Mucosa of stomach (tissue), 1 donor: ENCODE data around the gene RBBP6.

ENCODE experiments used
- H3K27me3 ChIP-seq: one replicate; pipeline ENCODE4 v1.7.0; 2013; ENCODE audit warnings: mild to moderate bottlenecking, low read length; ENCODE audit not compliant: control insufficient read depth, insufficient read depth
- H3K36me3 ChIP-seq: one replicate; pipeline ENCODE4 v1.7.0; 2013; ENCODE audit warnings: low read length; ENCODE audit not compliant: control insufficient read depth, insufficient read depth
- H3K4me1 ChIP-seq: one replicate; pipeline ENCODE4 v1.7.0; 2013; ENCODE audit warnings: mild to moderate bottlenecking, low read length; ENCODE audit not compliant: control insufficient read depth, insufficient read depth
- H3K4me3 ChIP-seq: one replicate; pipeline ENCODE4 v1.7.0; 2013; ENCODE audit warnings: low read length
- H3K9ac ChIP-seq: one replicate; pipeline ENCODE4 v1.7.0; 2013; ENCODE audit warnings: mild to moderate bottlenecking, low read length, moderate library complexity
- H3K9me3 ChIP-seq: one replicate; pipeline ENCODE4 v1.7.0; 2013; ENCODE audit warnings: mild to moderate bottlenecking, low read length, moderate library complexity; ENCODE audit not compliant: control insufficient read depth
- donor health status: Pancreatic carcinoma.

The RBBP6 gene

GRCh38 chr16:24526701-24527495 is 12.5 kb upstream of the RBBP6 start:
- H3K9ac ChIP-seq: no peak overlapping the region
- no peaks in the 10 kb centered on the region for H3K4me1 ChIP-seq
- no peaks in the 10 kb centered on the region for H3K9me3 ChIP-seq
- H3K36me3 ChIP-seq: no peaks in the 10 kb centered on the region
- H3K4me3 ChIP-seq: no peak overlapping the region
- H3K27me3 ChIP-seq: no peaks in the 10 kb centered on the region

- Histone ChIP-seq H3K4me3 (no peak overlapping the region), H3K9ac (no peak overlapping the region), H3K4me1 (no peaks in the 10 kb centered on the region), H3K27me3 (no peaks in the 10 kb centered on the region), H3K36me3 (no peaks in the 10 kb centered on the region), H3K9me3 (no peaks in the 10 kb centered on the region)
These were observed 8.2 kb upstream of the RBBP6 start for GRCh38 chr16:24531166-24531565.

GRCh38 chr16:24534620-24535019 is 4.7 kb upstream of the RBBP6 start:
- Histone ChIP-seq H3K9ac (no peak overlapping the region), H3K4me3 (no peak overlapping the region), H3K4me1 (peaks cover 5% of the 10 kb centered on the region), H3K27me3 (no peaks in the 10 kb centered on the region), H3K36me3 (no peaks in the 10 kb centered on the region), H3K9me3 (no peaks in the 10 kb centered on the region)

GRCh38 chr16:24535827-24536226 is 3.5 kb upstream of the RBBP6 start:
- no peaks in the 10 kb centered on the region for H3K27me3 ChIP-seq
- peaks cover 5% of the 10 kb centered on the region for H3K4me1 ChIP-seq
- no peaks in the 10 kb centered on the region for H3K9me3 ChIP-seq
- no peak overlapping the region for H3K4me3 ChIP-seq
- H3K9ac ChIP-seq: no peak overlapping the region
- no peaks in the 10 kb centered on the region for H3K36me3 ChIP-seq

- H3K9ac ChIP-seq: no peak overlapping the region
- no peaks in the 10 kb centered on the region for H3K36me3 ChIP-seq
- peaks cover 6% of the 10 kb centered on the region for H3K4me1 ChIP-seq
- H3K27me3 ChIP-seq: no peaks in the 10 kb centered on the region
- H3K4me3 ChIP-seq: no peak overlapping the region
- H3K9me3 ChIP-seq: no peaks in the 10 kb centered on the region
These were observed 2.7 kb upstream of the RBBP6 start for GRCh38 chr16:24536671-24537070.

- H3K36me3 ChIP-seq: no peaks in the 10 kb centered on the region
- H3K27me3 ChIP-seq: no peaks in the 10 kb centered on the region
- no peaks in the 10 kb centered on the region for H3K9me3 ChIP-seq
- no peak overlapping the region for H3K4me3 ChIP-seq
- no peak overlapping the region for H3K9ac ChIP-seq
- H3K4me1 ChIP-seq: peaks cover 16% of the 10 kb centered on the region
These were observed 1.7 kb upstream of the RBBP6 start for GRCh38 chr16:24537474-24538337.

- Histone ChIP-seq H3K9ac (peak overlapping the region; percentile 64), H3K4me3 (peak overlapping the region; percentile 64), H3K4me1 (peaks cover 19% of the 10 kb centered on the region), H3K27me3 (no peaks in the 10 kb centered on the region), H3K9me3 (no peaks in the 10 kb centered on the region), H3K36me3 (no peaks in the 10 kb centered on the region)
These were observed 541 bp upstream of the RBBP6 start for GRCh38 chr16:24538756-24539294.

GRCh38 chr16:24539850-24540601 is 660 bp downstream of the RBBP6 start:
- Histone ChIP-seq H3K9me3 (no peaks in the 10 kb centered on the region), H3K4me3 (peak overlapping the region; percentile 43), H3K36me3 (no peaks in the 10 kb centered on the region), H3K27me3 (no peaks in the 10 kb centered on the region), H3K9ac (peak overlapping the region; percentile 100), H3K4me1 (peaks cover 19% of the 10 kb centered on the region)

- no peaks in the 10 kb centered on the region for H3K27me3 ChIP-seq
These were observed 1.3 kb downstream of the RBBP6 start for GRCh38 chr16:24540602-24541210.

GRCh38 chr16:24541233-24541933 is 2.0 kb downstream of the RBBP6 start:
- no peaks in the 10 kb centered on the region for H3K36me3 ChIP-seq
- peak overlapping the region; percentile 100 for H3K9ac ChIP-seq
- peaks cover 19% of the 10 kb centered on the region for H3K4me1 ChIP-seq
- H3K9me3 ChIP-seq: no peaks in the 10 kb centered on the region
- H3K4me3 ChIP-seq: peak overlapping the region; percentile 43
- H3K27me3 ChIP-seq: no peaks in the 10 kb centered on the region

More at GRCh38 chr16:24540602-24541210, 1.3 kb downstream of the RBBP6 start:
- Histone ChIP-seq H3K36me3 (no peaks in the 10 kb centered on the region), H3K4me3 (peak overlapping the region; percentile 43), H3K4me1 (peaks cover 19% of the 10 kb centered on the region), H3K9ac (peak overlapping the region; percentile 100), H3K9me3 (no peaks in the 10 kb centered on the region)

- H3K9me3 ChIP-seq: no peaks in the 10 kb centered on the region
- H3K27me3 ChIP-seq: no peaks in the 10 kb centered on the region
- H3K4me1 ChIP-seq: peaks cover 14% of the 10 kb centered on the region
- H3K4me3 ChIP-seq: no peak overlapping the region
- peak overlapping the region; percentile 16 for H3K9ac ChIP-seq
- no peaks in the 10 kb centered on the region for H3K36me3 ChIP-seq
These were observed 4.6 kb downstream of the RBBP6 start for GRCh38 chr16:24543949-24544348.
